HG02870 (cell line): ENCODE data around the gene SLC4A1.

Experiments
- ATAC-seq: cut with Tn5 transposase; IDR thresholded peaks from one replicate; pipeline ENCODE4 v1.9.1; 2021; ENCODE audit warnings: mild to moderate bottlenecking, moderate library complexity; ENCODE audit not compliant: unreplicated experiment

SLC4A1 gene

DNA sequence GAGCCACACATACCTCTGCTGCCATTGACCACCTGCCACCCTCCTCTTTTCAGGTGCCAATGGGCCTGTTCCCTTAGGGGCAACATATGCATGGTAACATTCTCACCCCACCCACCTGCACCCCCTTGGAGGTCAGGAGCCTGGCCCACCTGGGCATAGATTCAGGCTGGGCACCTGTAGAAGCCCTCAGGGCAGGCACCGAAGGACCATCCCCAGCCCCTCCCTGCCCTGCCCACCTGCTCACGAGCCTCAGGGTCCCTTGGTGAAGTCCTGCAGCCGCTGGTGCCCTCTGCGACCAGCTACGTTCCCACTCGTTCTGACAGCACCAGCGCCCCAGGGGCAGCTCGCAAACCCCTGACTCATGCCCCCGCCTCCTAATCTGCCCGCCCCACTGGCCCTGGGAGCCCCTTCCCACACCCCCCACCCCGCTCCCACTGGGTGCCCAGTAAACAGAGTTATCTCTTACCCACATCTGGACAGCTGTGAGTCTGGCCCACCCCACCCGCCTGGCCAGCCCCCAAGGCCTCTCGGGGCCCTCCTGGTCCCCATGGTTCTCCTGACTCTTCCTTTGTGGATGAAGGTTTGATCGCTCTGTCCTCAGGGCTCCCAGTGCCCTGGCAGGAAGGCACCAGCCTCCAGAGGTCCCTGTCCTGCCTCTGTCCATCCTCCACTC, at the start of gene SLC4A1:
Gene SLC4A1, minus strand, starts transcription at position 318 of the 673 bp plus-strand sequence. CDS start 5,269 bp downstream, outside the sequence.
- ATAC-seq: no peak

DNA sequence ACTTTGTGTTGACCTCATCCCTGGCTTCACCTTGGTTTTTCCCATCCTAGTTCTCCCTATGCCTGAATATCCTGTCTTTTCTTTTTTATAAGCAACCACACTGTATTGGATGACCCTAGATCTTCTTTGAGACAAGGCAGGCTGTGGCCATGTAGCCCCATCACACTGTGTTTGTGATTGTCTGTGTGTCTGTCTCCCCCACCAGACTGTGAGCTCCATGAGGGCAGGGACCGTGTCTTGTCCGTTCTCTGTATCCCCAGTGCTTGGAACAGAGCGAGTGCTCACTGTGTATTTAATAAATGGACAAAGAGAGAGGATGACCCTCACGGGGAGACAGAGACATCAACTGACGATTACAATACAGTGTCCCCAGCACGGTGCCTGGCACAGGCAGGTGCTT, 49.6 kb upstream of the SLC4A1 start:
- ATAC-seq: no peak

DNA sequence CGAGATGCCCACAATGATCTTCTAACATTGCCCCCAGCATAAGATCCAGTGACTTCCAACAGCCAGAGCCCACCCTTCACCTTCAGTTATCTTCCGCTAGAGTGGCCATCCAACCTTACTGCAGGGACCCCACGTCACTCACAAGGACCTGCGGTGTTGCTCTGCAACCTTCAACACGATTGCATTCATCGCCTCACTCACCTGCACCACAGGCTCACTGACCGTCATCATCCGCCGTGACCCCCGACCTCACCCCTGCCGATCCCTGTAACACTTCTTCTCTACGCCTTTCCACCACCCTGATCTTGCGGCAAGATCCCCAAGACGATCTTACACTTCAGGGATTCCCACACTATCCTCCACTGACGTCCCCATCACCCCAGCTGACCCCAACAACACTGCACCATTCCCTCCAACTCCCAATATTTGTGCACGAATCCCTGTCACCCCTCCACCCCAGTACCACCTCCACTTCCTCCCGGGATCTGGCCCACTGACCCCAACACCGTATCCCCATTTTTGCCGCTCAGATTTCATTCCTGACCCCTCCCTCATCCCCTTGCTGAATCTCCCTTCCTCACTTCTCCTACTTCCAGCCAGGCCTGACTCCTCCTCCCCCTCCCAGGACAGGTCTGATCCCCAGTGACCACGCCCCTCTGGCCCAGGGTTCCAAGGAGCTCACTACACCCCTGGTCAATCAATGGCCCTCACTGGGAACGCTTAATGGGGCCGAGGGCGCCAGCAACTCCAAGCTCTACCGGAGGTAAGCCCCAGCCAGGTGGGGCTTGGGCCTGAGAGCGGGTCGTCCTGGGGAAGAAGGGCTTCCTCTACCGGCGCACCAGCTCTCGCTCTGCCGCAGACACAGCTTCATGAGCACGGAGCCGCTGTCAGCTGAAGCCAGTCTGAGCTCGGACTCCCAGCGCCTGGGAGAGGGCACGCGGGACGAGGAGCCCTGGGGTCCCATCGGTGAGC, 48.1 kb upstream of the SLC4A1 start:
- ATAC-seq: no peak

DNA sequence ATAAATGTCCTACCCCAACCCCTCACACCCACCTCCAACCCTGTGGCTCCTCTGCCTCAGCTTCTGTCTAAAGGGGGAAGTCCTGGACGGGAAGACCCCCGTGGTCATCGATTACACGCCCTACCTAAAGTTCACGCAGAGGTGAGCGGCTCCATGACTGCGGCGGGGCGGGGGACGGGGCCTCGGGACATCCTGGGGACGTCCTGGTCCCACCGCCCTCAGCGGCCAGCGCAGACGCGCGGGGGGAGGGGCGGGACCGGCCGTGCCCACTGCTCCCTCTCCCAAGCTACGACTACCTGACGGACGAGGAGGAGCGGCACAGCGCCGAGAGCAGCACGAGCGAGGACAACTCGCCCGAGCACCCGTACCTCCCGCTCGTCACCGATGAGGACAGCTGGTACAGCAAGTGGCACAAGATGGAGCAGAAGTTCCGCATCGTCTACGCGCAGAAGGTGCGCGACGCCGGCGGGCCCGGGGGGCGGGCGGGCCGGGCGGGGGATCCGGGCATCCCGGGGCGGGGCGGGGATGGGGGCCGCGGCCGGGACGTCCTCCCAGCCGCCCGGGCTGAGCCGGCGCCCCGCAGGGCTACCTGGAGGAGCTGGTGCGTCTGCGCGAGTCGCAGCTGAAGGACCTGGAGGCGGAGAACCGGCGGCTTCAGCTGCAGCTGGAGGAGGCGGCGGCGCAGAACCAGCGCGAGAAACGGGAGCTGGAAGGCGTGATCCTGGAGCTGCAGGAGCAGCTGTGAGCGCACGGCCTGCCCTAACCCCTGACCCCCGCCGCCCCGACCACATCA, 47.1 kb upstream of the SLC4A1 start:
- no peak for ATAC-seq

- ATAC-seq: no peak
Measured at GRCh38 chr17:44314524-44314868, 46.6 kb upstream of the SLC4A1 start.

DNA sequence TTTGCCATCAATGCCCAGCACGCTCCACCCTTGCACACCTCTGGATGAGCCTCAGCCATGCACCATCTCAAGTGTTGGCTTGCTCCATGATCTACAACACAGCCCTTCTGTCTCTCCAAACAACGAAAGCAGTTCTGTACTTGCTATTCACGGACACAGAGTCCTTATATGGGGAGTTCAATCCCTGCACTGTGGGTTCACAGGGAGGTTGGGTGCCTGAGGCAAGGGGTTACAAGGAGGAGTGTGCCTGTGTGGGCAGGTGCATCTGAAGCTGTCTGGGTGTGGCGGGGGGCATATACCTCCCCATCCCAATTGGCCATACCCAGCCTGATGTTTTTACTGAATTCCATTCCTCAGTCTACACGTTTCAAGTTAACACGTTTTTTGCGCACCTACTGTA, 46.1 kb upstream of the SLC4A1 start:
- ATAC-seq: no peak

- no peak for ATAC-seq
Measured at GRCh38 chr17:44312396-44313104, 44.6 kb upstream of the SLC4A1 start.

- no peak for ATAC-seq
Measured at GRCh38 chr17:44311562-44312181, 43.7 kb upstream of the SLC4A1 start.

DNA sequence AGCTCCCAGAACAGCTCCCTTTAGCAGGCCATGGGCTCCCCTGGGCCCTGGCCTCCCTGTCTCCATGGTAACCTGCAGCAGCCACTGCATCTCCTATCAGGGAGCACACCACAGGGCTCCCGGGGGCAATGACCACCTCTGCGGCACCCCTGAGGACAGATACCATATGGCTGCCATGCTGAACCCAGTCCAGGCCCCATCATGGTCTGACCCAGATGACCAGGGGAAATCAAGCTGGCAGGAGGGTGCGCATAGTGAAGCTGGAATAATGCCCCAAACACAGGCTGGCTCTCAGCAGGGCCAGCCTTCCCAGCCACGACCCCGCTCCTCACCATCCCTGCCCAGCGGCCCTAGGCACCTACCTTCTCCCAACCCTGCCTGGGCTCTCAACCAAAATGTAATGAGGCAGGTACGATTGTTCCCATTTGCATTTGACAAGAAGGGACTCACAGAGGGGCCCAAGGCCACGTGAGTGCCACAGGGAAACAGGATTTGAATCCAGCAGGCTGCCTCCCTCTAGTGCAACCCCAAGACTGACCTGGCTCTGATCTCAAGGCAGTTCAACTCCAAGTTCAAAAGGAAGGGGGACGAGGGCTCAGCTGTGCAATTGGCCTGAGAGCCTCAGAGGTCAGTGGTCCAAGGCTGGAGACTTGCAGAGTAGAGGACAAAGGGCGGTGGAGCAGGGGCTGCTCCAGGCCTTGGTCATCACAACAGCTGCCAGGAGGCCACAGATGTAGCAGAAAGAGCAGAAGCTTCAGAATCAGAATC, 42.9 kb upstream of the SLC4A1 start:
- ATAC-seq: no peak

GRCh38 chr17:44310188-44310587, 42.3 kb upstream of the SLC4A1 start:
- no peak for ATAC-seq

DNA sequence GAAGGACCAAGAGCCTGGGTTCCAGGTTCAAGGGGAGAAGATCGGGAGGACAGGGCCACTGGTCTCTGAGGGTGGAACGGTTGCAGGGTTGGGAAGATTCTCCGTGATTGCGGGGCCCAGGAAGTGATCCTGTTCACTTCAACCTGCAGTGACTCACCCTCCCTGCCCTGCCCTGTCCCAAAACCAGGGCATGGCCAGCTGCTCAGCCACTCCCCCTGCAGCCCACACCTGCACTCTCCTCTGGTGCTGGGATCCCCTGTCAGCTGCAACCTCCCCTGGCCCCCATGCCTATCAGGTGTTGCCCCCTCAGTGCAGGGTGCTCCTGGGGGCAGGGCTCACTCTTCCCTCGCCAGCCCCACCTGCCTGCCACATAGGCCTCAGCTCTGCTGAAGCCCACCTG, 41.5 kb upstream of the SLC4A1 start:
- ATAC-seq: no peak

- no peak for ATAC-seq
Measured at GRCh38 chr17:44308865-44309264, 40.9 kb upstream of the SLC4A1 start.

DNA sequence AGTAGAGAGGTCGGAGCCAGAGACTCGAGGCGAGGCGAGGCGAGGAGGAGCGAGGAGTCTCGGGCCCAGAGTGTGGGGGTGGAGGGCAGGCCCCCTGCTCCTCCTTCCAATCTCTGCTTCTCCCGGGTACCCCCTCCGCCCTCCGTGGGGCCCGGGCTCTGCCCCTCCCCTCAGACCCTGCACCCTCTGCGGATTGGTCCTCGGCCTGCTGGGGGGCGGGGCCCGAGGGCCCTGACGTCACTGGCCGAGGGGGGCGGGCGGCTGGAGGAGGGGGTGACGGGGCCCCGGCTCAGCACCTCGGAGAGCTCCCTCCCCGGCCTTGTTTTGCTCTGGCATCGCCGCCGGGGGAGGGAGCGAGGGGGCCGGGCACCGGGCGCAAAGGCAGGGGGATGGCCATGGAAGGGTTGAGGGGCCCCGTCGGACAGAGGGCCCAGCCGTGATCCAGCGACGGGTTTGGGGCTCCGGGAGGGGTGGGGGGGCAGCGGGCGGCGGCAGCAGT, 40.4 kb upstream of the SLC4A1 start, which contains the start of gene RUNDC3A:
Gene RUNDC3A, plus strand, starts transcription at position 282 of the 499 bp plus-strand sequence. CDS start 232 bp downstream, outside the sequence.
- no peak for ATAC-seq

DNA sequence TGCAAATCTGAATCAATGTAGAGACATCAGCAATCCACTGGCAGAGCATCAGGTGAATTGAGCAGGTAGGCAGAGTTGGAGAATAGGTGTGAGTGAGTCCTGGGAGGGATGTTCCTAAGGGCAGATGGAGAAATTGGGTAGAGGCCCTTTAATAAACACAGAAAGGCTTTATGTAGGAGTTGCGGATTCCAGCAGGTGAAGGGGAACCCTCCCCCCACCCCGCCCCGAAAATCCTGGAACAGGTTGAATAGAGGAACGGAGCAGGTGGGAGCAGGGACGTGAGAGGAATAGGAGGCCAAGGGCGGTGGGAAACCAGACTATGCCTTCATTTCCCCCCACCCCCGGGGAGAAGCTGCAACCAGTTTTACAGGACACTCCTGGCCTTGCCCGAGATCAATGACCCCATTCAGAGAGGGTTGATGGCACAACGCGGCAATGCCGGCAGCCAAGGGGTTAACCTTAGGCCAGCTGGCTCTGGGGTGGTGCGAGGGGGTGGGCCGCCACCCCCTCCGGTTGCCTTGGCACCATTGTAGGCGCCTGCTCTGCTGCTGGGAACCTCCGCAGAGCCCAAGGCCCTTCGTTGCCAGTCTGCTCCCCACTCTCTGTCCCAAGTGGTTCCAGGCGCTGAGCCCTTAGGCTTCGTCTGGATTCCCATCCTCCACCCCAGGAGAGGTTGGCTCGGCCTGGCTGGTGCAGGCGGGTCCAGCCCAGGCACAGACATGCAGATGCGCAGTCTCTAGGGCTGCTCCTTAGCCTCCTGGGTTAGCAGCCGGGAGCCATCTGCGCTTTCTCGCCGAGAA, 39.7 kb upstream of the SLC4A1 start:
- ATAC-seq: no peak

DNA sequence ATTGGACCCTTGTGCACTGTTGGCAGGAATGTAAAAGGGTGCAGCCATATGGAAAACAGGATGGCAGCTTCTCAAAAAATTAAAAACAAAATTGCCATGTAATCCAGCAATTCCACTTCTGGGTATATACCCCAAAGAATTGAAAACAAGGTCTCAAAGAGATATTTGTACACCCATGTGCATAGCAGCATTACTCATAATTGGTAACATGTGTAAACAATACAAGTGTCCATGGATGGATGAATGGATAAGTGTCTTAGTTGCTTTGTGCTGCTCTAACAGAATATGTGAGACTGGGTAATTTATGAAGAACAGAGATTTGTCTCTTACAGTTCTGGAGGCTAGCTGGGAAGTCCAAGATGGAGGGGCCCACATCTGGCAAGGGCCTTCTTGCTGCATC, 36.7 kb upstream of the SLC4A1 start:
- ATAC-seq: no peak

DNA sequence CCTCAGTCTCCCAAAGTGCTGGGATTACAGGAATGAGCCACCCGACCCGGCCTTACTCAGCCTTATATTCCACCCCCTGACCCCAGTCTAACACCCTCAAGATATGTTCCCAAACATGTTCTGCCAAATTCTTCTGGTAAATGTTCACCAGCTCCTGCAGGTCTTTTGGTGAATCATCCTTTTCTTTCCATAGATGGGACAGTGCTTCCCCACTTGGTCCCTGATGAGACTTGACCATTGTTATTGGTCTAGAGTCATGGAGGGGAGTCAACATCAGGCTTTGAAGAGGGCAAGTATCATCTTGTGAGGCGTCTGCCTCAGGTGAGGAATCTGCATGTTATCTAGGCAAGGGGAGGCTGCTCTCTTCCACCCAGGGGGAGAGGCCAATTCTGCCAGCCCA, 30.0 kb upstream of the SLC4A1 start:
- ATAC-seq: no peak

DNA sequence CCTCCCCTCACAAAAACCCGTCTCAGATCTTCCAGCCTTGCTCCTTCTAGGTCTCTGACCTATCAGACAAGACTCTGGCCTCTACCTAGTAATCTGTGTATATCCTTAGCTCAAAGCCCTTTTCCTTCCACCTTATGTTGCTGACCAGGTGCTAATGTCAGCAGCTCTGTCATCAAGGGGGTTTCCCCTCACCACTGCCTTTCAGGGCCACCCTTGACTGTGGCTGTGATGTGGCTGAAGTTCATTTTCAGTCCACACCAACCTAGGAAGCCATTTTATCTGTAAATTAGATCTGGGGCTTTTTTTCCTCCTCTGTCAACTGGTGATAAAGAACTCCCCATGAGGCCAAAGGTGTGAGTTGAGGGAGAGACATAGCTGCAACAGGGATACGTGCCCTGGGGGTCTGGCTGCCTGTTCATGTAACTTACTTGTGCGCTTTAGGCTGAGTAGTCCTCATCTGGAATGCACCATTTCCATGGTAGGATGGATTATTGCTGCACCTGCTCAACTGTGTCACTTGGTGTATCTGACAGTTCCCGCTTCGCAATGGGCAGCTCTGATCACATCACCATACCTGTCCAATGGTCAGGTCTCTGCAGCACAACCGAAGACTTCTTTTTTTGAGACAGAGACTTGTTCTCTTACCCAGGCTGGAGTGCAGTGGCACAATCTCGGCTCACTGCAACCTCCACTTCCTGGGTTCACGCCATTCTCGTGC, 25.7 kb upstream of the SLC4A1 start:
- ATAC-seq: no peak

DNA sequence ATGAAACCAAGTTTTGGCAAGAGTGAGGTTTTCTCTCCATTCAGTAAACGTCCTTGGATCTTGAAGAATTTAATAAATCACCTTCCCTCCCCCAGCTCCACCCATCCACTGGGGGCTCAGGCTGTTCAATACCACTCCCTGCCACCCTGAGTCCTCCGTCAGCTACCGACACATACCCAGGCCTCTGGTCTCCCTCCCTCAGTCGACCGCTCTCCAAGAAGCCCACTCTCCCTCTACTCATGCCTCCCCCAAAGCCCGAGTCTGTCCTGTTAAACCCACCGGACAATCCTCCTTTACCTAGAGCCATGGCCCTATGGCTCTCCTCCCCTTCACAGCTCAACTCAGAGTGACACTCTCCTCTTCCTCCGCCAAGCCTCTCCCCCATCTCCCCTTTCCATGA, 19.7 kb upstream of the SLC4A1 start:
- no peak for ATAC-seq
